Activated CD4-positive, alpha-beta T cell treated with anti-CD3 and anti-CD28 coated beads, Interleukin-2, amount 50 U/mL, for 4 hours (primary cell): ENCODE data around the gene OR13C9.
"Not testable (repeated sequence)": the region's sequence is repeated elsewhere in the genome, so short reads cannot be mapped to it uniquely, and the experiment has no call there.

Experiments
- DNase-seq, 2 experiments: peaks; one replicate each; pipeline ENCODE4 v3.0.0-alpha.2; 2020

Gene OR13C9

GRCh38 chr9:104618104-104618503 is at the start of gene OR13C9:
Gene OR13C9 (minus strand): TSS chr9:104618204. CDS start chr9:104618204, 0 bp downstream.
- no peak for DNase-seq

- no peak for DNase-seq
These were observed 40.6 kb upstream of the OR13C9 start for GRCh38 chr9:104658496-104659195.

GRCh38 chr9:104635456-104635855 is 17.5 kb upstream of the OR13C9 start:
- no peak for DNase-seq

- no peak for DNase-seq
These were observed 16.0 kb upstream of the OR13C9 start for GRCh38 chr9:104633976-104634520.

- not testable (repeated sequence) for DNase-seq
These were observed 8.0 kb upstream of the OR13C9 start for GRCh38 chr9:104625964-104626363.

- no peak for DNase-seq
These were observed 586 bp downstream of the OR13C9 start for GRCh38 chr9:104617418-104617817.

GRCh38 chr9:104611213-104611612 is 6.8 kb downstream of the OR13C9 start:
- no peak for DNase-seq

GRCh38 chr9:104608336-104608735 is 9.7 kb downstream of the OR13C9 start:
- no peak for DNase-seq

- no peak for DNase-seq
These were observed 11.9 kb downstream of the OR13C9 start for GRCh38 chr9:104606152-104606551.

- not testable (repeated sequence) for DNase-seq
These were observed 12.5 kb downstream of the OR13C9 start, which contains the start of gene OR13C2 for GRCh38 chr9:104605527-104605926. Gene OR13C2 (minus strand): TSS chr9:104605627. CDS start chr9:104605627, 0 bp downstream.

GRCh38 chr9:104604801-104605200 is 13.2 kb downstream of the OR13C9 start:
- no peak for DNase-seq

GRCh38 chr9:104599313-104599712 is 18.7 kb downstream of the OR13C9 start, which contains the start of gene OR13C5:
Gene OR13C5 (minus strand): TSS chr9:104599413. CDS start chr9:104599413, 0 bp downstream.
- DNase-seq = not testable (repeated sequence)

- DNase-seq = not testable (repeated sequence)
These were observed 19.3 kb downstream of the OR13C9 start for GRCh38 chr9:104598749-104599148.

- DNase-seq = no peak
These were observed 28.4 kb downstream of the OR13C9 start for GRCh38 chr9:104589626-104590025.

- no peak for DNase-seq
These were observed 31.4 kb downstream of the OR13C9 start for GRCh38 chr9:104586496-104587180.

GRCh38 chr9:104580562-104580961 is 37.4 kb downstream of the OR13C9 start:
- DNase-seq = no peak

GRCh38 chr9:104577263-104577662 is 40.7 kb downstream of the OR13C9 start:
- DNase-seq = no peak

- no peak for DNase-seq
These were observed 42.5 kb downstream of the OR13C9 start for GRCh38 chr9:104575456-104575855.

- no peak for DNase-seq
These were observed 45.4 kb downstream of the OR13C9 start for GRCh38 chr9:104572612-104573011.

GRCh38 chr9:104568868-104569267 is 49.1 kb downstream of the OR13C9 start, which contains the start of gene OR13C8:
Gene OR13C8 (plus strand): TSS chr9:104569168. CDS start chr9:104569168, 0 bp downstream.
- DNase-seq = no peak
